Subcutaneous abdominal adipose tissue (tissue), 5 donors: Measurements from ENCODE around the gene TEX44.

Experiments used
- H3K27ac ChIP-seq: one replicate; pipeline ENCODE4 v1.7.0; 2013; ENCODE audit warnings: low read depth, mild to moderate bottlenecking, inconsistent platforms, low read length, moderate library complexity
- H3K27me3 ChIP-seq, 5 donors: one replicate each; pipeline ENCODE4 v1.7.0; 2013; ENCODE audit warnings: low read length in 5 of 5, inconsistent platforms in 1 of 5; ENCODE audit not compliant: control insufficient read depth in 5 of 5, insufficient read depth in 4 of 5
- H3K36me3 ChIP-seq, 5 donors: one replicate each; pipeline ENCODE4 v1.7.0; 2013; ENCODE audit warnings: low read length in 5 of 5; ENCODE audit not compliant: control insufficient read depth in 5 of 5, insufficient read depth in 5 of 5
- H3K4me1 ChIP-seq, 5 donors: one replicate each; pipeline ENCODE4 v1.7.0; 2013; ENCODE audit warnings: low read length in 5 of 5, mild to moderate bottlenecking in 3 of 5, moderate library complexity in 1 of 5; ENCODE audit not compliant: control insufficient read depth in 5 of 5, insufficient read depth in 5 of 5
- H3K4me3 ChIP-seq, 5 donors: one replicate each; pipeline ENCODE4 v1.7.0; 2013; ENCODE audit warnings: low read length in 5 of 5, low read depth in 1 of 5
- H3K9ac ChIP-seq, 5 donors: one replicate each; pipeline ENCODE4 v1.7.0; 2013; ENCODE audit warnings: low read length in 5 of 5, mild to moderate bottlenecking in 4 of 5, moderate library complexity in 3 of 5
- H3K9me3 ChIP-seq, 5 donors: one replicate each; pipeline ENCODE4 v1.7.0; 2013; ENCODE audit warnings: low read length in 5 of 5; ENCODE audit not compliant: control insufficient read depth in 5 of 5
- donor health status: healthy.
- donor health status: healthy.
- donor health status: healthy.
- donor health status: healthy.
- donor health status: healthy.

TEX44 gene

DNA sequence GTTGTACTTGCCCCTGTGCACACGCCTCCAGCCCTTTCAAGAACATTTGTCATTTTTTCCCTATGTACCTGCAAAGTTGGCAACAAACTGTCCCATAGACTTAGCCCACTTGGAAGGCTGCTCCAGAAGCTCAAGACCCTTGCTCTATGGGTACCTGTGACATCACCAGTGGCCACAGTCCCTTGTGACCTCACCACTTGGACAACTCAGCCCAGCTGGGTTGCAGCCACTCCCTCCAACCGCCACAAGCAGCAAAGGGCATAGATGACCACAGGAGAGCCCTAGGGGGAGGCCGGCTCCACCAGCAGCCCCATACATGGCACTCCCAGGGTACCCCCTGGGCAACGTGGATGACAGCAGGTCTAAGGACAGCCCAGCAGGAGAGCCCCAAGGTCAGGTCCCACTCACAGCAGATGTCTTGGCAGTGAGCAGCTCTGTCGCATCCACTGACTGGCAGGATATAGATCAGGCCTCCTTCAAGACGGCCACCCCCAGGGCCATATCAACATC is at the start of gene TEX44:
Gene TEX44 (plus strand): TSS at position 229 of the 510 bp plus-strand sequence. CDS start 88 bp downstream, at position 317.
- Histone ChIP-seq H3K27me3 (peaks cover 0 to 3% (median 0%) of the 10 kb centered on the region in 5 donors), H3K36me3 (no peaks in the 10 kb centered on the region), H3K27ac (no peak within 1 kb of the TSS), H3K9me3 (no peaks in the 10 kb centered on the region), H3K4me1 (peaks cover 0 to 4% (median 0%) of the 10 kb centered on the region in 5 donors), H3K9ac (no peak within 1 kb of the TSS), H3K4me3 (no peak within 1 kb of the TSS)

DNA sequence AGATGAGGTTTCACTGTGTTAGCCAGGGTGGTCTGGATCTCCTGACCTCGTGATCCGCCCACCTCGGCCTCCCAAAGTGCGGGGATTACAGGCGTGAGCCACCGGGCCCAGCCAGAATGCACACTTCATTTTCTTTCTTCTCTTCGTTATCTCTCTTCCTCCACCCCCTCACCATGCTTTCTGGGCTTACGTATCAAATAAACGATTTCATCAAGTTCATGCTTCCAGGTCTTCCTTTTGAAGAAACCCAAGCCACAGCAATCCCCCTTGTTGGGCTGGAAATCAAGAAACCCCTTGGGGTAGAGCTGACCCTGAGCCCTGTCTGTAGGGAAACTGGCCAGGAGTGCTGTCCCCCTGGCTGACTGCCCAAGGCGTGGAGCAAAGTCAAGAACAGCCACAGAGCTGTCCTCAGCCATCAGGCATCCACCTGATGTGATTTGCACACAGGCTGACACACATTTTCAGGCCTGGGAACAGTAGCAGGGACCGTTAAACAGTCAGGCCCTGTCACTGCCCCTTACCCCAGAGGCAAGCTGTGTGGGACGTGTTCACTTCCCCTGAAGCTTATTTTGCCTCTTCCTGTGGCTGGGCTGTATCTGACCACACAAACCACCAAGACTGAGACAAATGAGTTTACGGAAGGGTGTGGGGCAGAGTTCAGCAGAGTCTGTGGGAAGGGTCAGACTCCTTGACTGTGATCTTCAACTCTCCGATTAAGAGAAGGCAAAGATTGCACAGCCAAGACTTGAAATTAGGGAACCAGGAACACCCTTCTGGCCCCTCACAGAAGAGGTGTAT is 47.4 kb upstream of the TEX44 start:
- Histone ChIP-seq H3K27ac (peak overlapping the region; percentile 75), H3K9me3 (peaks cover 4 to 13% (median 7%) of the 10 kb centered on the region in 5 donors), H3K36me3 (no peaks in the 10 kb centered on the region), H3K4me1 (peaks cover 8 to 30% (median 28%) of the 10 kb centered on the region in 5 donors), H3K27me3 (no peaks in the 10 kb centered on the region), H3K4me3 (peak overlapping the region in 2 of 5 donors; percentile 21 to 25), H3K9ac (peak overlapping the region in 2 of 5 donors; percentile 21 to 42)

DNA sequence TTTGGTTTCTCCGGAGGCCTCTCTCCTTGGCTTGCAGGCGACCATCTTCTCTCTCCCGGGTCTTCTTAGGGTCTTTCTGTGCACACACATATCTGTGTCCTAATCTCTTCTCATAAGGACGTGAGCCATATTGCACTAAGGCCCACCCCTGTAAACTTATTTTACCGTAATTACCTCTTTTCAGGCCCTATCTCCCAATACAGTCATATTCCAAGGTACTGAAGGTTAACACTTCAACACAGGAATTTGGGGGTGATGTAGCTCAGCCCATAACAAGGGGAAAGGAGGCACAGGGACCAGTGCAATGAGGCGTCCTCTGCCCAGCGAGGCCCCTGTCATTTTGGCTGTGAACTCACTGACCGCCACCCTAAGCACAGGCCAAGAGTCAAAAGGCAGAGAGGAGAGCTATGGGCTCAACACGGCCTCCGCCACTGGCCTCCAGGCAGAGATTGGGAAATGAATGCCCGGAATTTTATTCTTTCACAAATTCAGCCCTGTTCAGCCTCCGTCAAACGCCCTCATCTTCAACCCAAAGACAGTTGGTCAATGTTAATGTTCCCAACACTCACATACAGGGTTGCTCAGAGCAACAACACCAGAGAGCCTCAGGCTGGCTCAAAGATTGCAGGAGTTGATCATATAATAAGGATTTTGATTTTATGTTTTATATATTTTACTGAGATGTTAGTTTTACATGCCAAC is 46.5 kb upstream of the TEX44 start:
- H3K4me1 ChIP-seq, result peaks cover 8 to 30% (median 28%) of the 10 kb centered on the region in 5 donors
- peaks cover 4 to 13% (median 7%) of the 10 kb centered on the region in 5 donors for H3K9me3 ChIP-seq
- H3K27ac ChIP-seq, result peak overlapping the region; percentile 75
- peak overlapping the region in 1 of 5 donors; percentile 21 for H3K9ac ChIP-seq
- no peak overlapping the region for H3K4me3 ChIP-seq
- no peaks in the 10 kb centered on the region for H3K27me3 ChIP-seq
- no peaks in the 10 kb centered on the region for H3K36me3 ChIP-seq

DNA sequence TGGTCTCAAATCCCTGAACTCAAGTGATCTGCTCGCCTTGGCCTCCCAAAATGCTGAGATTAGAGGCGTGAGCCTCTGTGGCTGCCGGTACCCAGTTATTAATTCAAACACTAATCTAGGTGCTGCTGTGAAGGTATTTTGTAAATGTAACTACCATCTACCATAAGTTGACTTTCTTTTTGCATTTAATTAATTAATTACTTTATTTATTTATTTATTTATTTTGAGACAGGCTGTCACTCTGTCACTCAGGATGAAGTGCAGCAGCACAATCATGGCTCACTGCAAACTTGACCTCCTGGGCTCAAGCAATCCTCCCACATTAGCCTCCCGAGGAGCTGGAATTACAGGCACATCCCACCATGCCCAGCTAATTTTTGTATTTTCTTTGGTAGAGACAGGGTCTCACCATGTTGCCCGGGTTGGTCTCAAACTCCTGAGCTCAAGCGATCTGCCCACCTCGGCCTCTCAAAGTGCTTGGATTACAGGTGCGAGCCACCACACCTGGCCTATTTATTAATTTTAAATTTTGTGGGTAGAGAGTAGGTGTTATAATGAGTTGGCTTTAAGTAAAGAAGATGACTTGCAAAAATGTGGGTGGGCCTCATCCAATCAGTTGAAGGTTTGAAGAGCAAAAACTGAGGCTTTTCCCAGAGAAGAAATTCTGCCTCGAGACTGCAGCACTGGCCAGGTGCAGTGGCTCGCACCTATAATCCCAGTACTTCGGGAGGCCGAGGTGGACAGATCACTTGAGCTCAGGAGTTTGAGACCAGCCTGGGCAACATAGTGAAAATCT is 45.2 kb upstream of the TEX44 start:
- Histone ChIP-seq H3K4me1 (peaks cover 8 to 18% (median 15%) of the 10 kb centered on the region in 5 donors), H3K36me3 (no peaks in the 10 kb centered on the region), H3K4me3 (no peak overlapping the region), H3K27ac (no peak overlapping the region), H3K9me3 (peaks cover 5 to 14% (median 7%) of the 10 kb centered on the region in 5 donors), H3K27me3 (no peaks in the 10 kb centered on the region), H3K9ac (no peak overlapping the region)

DNA sequence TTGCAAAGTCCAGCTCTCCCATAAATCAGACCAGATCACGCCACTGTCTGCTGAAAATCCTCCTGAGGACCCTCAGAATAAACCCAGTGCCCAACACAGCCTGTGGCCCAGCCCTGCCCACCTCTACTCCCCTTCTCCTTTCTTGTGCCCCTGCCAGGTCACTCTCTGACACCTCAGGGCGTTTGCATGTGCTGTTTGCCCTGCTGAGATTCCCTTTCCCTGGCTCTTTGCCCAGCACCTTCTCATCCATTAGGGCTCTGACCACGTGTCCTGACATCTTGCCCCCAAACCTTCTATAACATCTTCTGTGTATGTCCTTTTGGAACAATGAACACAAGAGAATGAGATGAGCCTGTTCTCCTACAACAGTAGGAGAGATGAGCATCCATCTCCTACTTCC is 43.9 kb upstream of the TEX44 start:
- Histone ChIP-seq H3K27me3 (no peaks in the 10 kb centered on the region), H3K27ac (no peak overlapping the region), H3K4me3 (no peak overlapping the region), H3K9me3 (peaks cover 6 to 12% (median 7%) of the 10 kb centered on the region in 5 donors), H3K9ac (no peak overlapping the region), H3K36me3 (peaks cover 0 to 3% (median 0%) of the 10 kb centered on the region in 5 donors), H3K4me1 (peaks cover 8 to 17% (median 15%) of the 10 kb centered on the region in 5 donors)

DNA sequence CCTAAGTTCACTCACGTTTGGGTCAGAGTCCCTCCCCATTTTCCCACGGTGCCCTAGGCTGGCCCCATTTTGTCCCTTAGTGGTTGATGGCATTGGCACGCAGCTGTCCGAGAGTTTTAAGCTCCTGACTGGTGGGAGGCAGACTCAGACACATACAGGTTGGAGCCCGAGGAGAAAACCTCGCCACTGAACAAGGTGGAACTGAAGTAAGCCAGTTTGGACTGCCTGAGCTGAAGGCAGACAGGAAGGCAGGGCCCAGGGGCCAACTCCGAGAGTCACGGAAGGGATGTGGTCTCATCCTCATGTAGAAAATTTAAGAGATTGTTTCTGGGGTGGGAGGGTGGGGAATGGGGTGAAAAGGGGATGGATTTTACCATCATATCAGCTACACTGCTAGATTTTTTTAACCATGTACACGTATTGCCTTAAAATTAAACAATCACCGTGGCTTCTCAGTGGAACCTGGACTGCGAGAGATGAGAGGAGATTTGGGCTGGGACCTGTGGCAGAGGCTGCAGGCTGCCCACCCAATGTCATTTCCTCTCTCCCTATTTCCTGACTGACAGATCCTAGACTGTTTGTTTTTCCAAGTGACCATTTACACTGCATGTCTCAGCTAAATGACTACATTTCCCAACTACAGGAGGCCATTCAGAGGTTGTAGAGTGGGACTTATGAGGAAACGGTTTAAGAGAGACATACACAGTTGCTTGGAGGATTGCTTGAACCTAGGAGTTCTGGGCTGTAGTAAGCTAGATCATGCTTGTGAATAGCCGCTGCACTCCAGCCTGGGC is 43.0 kb upstream of the TEX44 start:
- H3K4me3 ChIP-seq, result no peak overlapping the region
- H3K9ac ChIP-seq, result no peak overlapping the region
- H3K27me3 ChIP-seq, result no peaks in the 10 kb centered on the region
- H3K4me1 ChIP-seq, result peaks cover 10 to 24% (median 23%) of the 10 kb centered on the region in 5 donors
- H3K36me3 ChIP-seq, result peaks cover 0 to 3% (median 0%) of the 10 kb centered on the region in 5 donors
- H3K9me3 ChIP-seq, result peaks cover 6 to 12% (median 7%) of the 10 kb centered on the region in 5 donors
- H3K27ac ChIP-seq, result no peak overlapping the region

DNA sequence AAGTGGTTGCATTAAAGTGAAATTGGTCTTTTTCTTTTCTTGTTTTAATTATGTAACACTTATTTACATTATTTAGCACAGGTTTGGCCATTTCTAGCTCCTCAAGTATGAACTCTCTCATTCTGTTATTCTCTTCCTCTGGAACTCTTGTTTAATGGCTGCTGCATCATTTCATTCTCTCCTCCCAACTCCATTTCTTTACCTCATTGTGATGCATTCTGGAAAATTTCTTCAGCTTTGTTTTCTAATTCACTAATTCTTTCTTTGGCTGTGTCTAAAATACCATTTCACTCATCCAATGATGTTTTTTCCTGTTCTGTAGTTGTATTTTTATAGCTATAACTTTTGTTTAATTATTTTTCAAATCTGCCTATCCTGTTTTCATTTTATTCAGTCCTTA is 39.9 kb upstream of the TEX44 start:
- Histone ChIP-seq H3K9ac (no peak overlapping the region), H3K27me3 (no peaks in the 10 kb centered on the region), H3K27ac (no peak overlapping the region), H3K36me3 (peaks cover 0 to 3% (median 0%) of the 10 kb centered on the region in 5 donors), H3K4me3 (no peak overlapping the region), H3K4me1 (peaks cover 6 to 22% (median 19%) of the 10 kb centered on the region in 5 donors), H3K9me3 (peaks cover 6 to 12% (median 7%) of the 10 kb centered on the region in 5 donors)

DNA sequence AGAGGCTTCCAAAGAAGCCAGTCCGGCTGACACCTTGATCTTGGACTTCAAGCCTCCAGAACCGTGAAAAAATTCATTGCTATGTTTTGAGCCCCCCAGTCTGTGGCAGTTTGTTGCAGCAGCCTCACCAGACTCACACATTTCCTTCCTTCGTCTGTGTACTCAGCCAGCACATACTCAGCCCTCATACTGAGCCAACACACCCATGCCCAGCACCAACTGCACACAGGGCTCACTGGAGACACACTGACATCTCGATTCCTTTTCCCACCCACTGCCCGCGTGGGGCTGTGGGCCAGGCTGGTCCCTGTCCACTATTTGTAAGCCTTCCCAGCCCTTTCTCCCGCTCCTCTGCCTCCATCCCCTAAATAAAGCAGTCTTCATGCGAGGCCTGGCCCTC is 38.3 kb upstream of the TEX44 start:
- Histone ChIP-seq H3K27ac (peak overlapping the region; percentile 62), H3K4me1 (peaks cover 6 to 22% (median 20%) of the 10 kb centered on the region in 5 donors), H3K4me3 (peak overlapping the region; percentile 15 to 65 (median 58))

More for the DNA sequence above, 38.3 kb upstream of the TEX44 start:
- H3K36me3 ChIP-seq, result peaks cover 0 to 3% (median 0%) of the 10 kb centered on the region in 5 donors
- H3K27me3 ChIP-seq, result no peaks in the 10 kb centered on the region
- peak overlapping the region in 3 of 5 donors; percentile 42 to 78 (median 68) for H3K9ac ChIP-seq
- peaks cover 6 to 12% (median 7%) of the 10 kb centered on the region in 5 donors for H3K9me3 ChIP-seq
